GM21786 (cell line): ENCODE data around the gene OR52B2.

ENCODE experiments used
- ATAC-seq: cut with Tn5 transposase; IDR thresholded peaks from one replicate; pipeline ENCODE4 v1.9.1; 2021; ENCODE audit not compliant: unreplicated experiment

Gene OR52B2

GRCh38 chr11:6170226-6170625, at the start of gene OR52B2:
OR52B2 (minus strand) TSS chr11:6170326; CDS start chr11:6170326, 0 bp downstream.
- no peak for ATAC-seq

- ATAC-seq: no peak
Observed at GRCh38 chr11:6219359-6219758, 49.2 kb upstream of the OR52B2 start.

GRCh38 chr11:6217722-6218121, 47.6 kb upstream of the OR52B2 start:
- ATAC-seq: no peak

DNA sequence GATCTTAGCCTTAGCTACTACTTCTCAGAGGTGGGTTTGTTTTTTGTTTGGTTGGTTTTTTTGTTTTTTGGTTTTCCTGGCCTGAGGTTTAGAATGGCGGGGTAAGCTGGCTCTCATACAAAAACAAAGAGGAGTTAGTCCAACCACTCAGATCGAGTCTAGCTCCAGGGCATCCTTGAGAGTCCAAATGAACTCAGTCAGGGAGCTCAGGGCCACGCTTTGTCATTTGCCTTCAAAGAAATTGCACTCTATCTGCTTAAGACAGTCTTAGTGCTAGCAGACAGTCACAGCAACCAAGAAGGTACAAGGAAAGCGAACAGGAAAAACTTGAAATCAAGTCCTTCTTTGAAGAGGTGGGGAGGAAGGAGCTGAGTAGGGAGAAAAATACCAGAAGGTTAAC, 46.4 kb upstream of the OR52B2 start:
- no peak for ATAC-seq

DNA sequence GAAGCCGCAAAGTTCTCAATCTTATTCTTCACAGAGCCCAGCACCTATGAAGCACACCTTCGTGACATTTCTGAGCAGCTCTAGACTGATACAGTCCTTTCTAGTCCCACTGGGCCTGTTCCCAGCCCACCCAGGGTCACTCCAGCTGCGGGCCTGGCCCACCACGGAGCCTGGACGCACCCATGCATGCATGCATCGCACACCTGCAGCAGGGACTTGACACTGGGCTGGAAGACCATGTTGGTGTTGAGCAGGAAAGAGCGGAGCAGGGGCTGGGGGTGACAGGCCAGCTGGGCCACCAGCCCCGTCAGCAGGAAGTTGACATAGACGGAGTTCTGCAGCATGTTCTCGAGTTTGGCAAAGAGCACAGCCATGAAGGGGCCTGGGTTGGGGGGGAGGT, 44.4 kb upstream of the OR52B2 start:
- ATAC-seq: no peak

GRCh38 chr11:6210274-6210955, 40.3 kb upstream of the OR52B2 start:
- ATAC-seq: no peak

- ATAC-seq: no peak
Observed at GRCh38 chr11:6209801-6210200, 39.7 kb upstream of the OR52B2 start.

DNA sequence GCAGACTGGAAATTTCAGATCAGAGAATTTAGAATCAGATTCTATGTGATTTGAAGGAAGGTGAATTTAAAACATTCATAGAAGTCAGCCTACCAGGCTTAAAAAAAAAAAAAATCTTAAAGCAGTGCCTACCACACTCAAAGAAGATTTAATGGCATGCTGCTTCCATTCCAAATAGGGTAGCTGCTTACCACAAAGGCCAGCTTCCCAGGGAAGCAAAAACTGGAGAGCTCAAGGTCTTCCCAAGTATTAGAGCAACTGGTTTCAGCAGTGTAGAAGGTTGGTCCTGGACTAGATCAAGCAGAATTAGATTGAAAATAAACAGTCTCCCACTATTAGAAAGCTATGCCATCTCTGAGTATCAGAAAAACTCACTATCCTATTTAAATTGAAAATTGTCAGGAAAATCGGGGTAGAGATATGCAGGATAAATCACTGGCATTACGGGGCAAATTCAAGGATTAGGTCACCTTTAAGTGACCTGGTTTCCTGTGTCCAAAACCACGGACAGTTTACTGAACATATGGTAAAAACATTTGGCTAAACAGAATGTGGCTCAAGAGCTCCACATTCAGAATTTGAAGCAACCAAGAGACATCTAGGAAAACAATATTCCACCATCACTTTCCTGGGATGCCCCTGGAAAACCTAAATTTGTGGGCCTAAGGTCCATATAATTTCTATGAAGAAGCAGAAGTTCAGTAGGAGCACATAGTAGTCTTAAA, 36.5 kb upstream of the OR52B2 start:
- no peak for ATAC-seq

DNA sequence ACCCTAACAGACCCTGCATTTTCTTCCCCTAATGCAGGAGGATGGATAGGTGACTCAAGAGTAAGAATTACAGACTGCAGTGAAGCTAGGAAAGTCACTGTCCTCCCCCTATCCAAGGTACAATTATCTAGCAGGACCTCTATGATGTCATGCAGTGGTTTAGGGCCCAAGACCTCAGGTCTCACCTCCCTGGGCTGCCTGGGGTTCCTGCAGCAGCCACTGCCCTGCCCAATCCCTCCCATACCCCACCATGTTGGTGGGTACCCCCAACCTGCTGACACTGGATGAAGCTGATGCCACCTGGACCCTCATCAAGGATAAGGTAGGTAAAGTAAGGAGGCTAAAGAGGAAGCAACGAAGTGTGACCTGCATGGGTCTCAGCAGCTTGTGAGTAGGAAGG, 35.2 kb upstream of the OR52B2 start, which contains the start of gene C11orf42:
Gene C11orf42 (plus strand): TSS at position 192 of the 400 bp plus-strand sequence. CDS start 59 bp downstream, at position 251.
- no peak for ATAC-seq

DNA sequence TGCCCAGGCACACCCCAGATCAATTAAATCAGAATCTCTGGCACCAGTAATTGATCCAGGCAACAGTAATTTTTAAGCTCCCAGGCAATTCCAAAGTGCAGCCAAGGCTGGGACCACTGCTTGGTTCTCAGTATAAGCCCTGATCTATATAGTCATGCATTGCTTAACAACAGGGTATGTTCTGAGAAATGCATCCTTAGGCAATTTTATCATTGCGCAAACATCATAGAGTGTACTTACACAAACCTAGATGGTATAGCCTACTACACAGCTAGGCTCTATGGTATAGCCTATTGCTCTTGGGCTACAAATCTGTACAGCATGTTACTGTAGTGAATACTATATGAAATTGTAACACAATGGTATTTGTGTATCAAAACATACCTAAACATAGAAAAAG, 34.6 kb upstream of the OR52B2 start:
- no peak for ATAC-seq

DNA sequence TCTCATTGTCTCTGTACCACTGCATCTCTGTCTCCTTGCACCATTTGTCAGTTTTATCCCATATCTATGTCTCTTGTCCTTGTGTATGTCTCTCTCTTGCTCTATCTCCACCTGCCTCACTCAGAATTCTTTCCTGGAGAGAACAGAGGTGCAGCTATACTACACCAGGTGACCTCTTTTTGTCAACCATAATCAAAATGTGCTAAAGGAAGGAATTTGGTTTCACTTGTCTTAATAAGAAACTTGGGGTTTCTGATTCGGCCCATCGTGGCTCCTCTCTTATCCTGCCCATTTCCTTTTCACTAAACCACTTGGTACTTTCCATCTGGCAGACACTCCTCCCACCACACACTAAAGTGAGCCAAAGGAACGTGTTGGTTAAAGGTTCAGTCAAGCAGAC, 33.2 kb upstream of the OR52B2 start:
- ATAC-seq: peak; percentile 64

DNA sequence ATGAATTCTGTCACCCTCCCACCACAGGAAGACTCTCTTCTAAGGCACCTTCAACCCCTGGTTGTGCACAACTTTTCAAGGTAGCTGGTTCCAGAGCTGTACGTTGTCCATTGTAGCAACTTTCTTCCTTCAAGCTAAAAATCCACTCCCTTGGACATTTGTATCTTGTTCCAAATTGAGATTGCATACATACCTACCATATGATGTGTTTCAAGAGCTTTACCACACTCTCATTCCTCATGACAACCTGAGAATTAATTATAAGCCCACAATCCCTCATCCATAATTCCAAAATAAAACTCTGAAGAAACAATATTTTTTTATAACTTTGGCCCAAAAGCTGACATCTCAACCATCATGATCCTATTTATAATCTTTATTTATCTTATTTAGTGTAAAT, 31.9 kb upstream of the OR52B2 start:
- ATAC-seq: no peak

DNA sequence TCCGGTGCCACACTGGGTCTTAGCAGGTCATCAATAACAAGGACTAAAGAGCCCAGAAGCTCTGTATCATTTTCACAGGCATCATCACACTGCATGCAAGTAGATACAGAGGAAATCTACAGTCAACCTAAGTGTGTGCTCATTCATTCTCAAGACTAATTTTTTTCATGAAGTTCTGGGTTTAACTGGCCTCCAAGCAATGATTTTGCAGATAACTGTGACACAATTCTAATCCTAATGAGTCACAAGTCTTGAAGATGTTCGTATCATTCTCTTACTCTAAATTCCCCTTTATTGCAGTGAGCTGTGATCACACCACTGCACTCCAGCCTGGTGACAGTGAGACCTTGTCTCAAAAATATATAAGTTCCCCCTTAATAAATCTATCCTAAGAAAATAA, 31.4 kb upstream of the OR52B2 start:
- no peak for ATAC-seq

GRCh38 chr11:6200975-6201374, 30.8 kb upstream of the OR52B2 start:
- ATAC-seq: no peak

DNA sequence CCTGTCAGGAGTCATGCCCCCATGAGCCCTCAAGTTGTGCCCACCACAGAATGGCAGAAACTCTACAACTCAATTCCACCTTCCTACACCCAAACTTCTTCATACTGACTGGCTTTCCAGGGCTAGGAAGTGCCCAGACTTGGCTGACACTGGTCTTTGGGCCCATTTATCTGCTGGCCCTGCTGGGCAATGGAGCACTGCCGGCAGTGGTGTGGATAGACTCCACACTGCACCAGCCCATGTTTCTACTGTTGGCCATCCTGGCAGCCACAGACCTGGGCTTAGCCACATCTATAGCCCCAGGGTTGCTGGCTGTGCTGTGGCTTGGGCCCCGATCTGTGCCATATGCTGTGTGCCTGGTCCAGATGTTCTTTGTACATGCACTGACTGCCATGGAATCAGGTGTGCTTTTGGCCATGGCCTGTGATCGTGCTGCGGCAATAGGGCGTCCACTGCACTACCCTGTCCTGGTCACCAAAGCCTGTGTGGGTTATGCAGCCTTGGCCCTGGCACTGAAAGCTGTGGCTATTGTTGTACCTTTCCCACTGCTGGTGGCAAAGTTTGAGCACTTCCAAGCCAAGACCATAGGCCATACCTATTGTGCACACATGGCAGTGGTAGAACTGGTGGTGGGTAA, 29.2 kb upstream of the OR52B2 start, which contains the start of gene OR52W1:
Gene OR52W1 (plus strand): TSS at position 51 of the 637 bp plus-strand sequence. CDS start 0 bp downstream, at position 51.
- no peak for ATAC-seq

- ATAC-seq: no peak
Observed at GRCh38 chr11:6197466-6198200, 27.5 kb upstream of the OR52B2 start.

- ATAC-seq: no peak
Observed at GRCh38 chr11:6196396-6196795, 26.3 kb upstream of the OR52B2 start.

GRCh38 chr11:6194065-6194581, 24.0 kb upstream of the OR52B2 start:
- no peak for ATAC-seq

DNA sequence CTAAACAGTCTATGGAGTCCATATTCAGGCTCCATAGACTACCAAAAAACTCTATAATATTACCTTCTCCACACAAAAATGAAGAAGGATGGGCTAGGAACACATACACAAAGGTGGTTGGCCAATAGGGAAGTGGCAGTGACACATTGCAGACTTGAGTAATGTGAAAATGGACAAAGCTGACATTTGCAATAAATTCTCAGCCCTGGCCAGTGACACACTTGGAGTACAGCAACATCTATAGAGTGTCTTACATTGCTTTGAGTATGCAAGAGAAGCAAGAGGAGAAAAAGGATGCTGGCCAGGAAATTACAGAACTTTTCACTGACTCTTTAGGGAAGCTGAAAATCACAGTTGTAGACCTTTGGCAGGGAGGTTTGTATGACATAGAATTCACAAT, 21.6 kb upstream of the OR52B2 start:
- no peak for ATAC-seq

GRCh38 chr11:6175440-6175839, 5.3 kb upstream of the OR52B2 start:
- no peak for ATAC-seq
